Measurements from ENCODE around the gene ETFA.

DNA sequence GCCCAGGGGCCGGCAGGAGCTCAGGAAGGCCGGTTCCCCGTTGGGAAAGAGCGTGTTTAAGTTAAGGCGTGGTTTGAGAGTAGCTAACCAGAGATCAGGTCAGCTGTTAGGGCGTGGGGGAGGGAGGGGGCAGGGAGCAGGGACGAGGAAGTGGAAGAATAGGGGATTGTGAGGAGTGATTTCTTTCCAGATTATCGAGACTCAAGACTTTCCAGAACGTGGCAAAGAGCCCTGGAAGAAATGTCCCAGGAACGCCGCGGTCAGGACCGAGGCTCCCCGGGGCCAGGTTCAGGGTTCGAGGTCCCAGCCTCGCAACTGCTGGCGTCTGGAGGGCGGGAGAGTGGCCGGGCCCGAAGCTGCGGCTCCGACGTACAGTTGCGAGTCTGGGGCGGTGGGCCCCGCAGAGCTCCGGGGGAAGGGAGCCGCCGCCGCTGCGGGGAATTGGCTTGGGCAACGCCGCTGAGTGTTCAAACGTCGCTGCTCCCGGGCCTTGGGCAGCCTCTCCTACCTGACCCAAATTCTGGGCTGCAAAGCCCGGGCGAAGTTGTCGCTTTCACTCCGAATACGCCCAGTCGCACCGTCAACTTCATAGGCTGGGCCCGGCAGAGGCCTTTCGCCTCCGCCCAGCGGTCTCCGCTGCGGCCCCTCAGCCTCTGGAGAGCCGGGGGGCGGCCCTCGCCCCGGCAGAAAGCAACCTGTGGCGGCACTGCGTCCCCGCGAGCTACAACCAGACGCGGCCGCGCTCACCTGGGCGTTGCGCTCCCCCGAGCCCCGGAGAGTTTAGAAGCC lies 34.8 kb upstream of the ETFA start:
- TF ChIP-seq, protein P1, sequence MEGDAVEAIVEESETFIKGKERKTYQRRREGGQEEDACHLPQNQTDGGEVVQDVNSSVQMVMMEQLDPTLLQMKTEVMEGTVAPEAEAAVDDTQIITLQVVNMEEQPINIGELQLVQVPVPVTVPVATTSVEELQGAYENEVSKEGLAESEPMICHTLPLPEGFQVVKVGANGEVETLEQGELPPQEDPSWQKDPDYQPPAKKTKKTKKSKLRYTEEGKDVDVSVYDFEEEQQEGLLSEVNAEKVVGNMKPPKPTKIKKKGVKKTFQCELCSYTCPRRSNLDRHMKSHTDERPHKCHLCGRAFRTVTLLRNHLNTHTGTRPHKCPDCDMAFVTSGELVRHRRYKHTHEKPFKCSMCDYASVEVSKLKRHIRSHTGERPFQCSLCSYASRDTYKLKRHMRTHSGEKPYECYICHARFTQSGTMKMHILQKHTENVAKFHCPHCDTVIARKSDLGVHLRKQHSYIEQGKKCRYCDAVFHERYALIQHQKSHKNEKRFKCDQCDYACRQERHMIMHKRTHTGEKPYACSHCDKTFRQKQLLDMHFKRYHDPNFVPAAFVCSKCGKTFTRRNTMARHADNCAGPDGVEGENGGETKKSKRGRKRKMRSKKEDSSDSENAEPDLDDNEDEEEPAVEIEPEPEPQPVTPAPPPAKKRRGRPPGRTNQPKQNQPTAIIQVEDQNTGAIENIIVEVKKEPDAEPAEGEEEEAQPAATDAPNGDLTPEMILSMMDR (IDR thresholded peaks at IDR 0.05; ENCODE audit: low read length): no peak
- no peak for TF ChIP-seq EZH2phosphoT487 (IDR thresholded peaks at IDR 0.05; ENCODE audit: low read length)
